GM23248 (cell line): ENCODE results near the gene SDR42E1. TPM values are rescaled to one million over a fixed set of nuclear protein-coding genes. Genes with fewer than 3 reads are reported as not detected.
"Not testable (repeated sequence)": the region's sequence is repeated elsewhere in the genome, so short reads cannot be mapped to it uniquely, and the experiment has no call there.

ENCODE experiments used
- DNase-seq: peaks from one replicate; pipeline ENCODE4 v3.0.0-alpha.2; 2015
- H2AFZ ChIP-seq: fragments of 200-600 bp; sonication (generic); 2 replicates; pipeline ENCODE4 v1.6.1; 2016; ENCODE audit warnings: antibody characterized with exemption
- H3F3A ChIP-seq: fragments of 200-600 bp; sonication (generic); 2 replicates; pipeline ENCODE4 v1.6.1; 2016; ENCODE audit warnings: mild to moderate bottlenecking, antibody characterized with exemption, mixed run types; ENCODE audit not compliant: insufficient read depth
- H3K27ac ChIP-seq: fragments of 200-600 bp; sonication (generic); 2 replicates; pipeline ENCODE4 v1.5.1; 2016; ENCODE audit warnings: mild to moderate bottlenecking
- H3K27me3 ChIP-seq: fragments of 200-600 bp; sonication (generic); replicated peaks from 2 replicates; pipeline ENCODE4 v1.6.1; 2016; ENCODE audit warnings: mild to moderate bottlenecking; ENCODE audit not compliant: insufficient read depth
- H3K36me3 ChIP-seq: fragments of 200-600 bp; sonication (generic); 2 replicates; pipeline ENCODE4 v1.6.1; 2016; ENCODE audit warnings: low read depth, mild to moderate bottlenecking
- H3K4me1 ChIP-seq: fragments of 200-600 bp; sonication (generic); 2 replicates; pipeline ENCODE4 v1.6.1; 2016; ENCODE audit warnings: mild to moderate bottlenecking; ENCODE audit not compliant: insufficient read depth
- H3K4me2 ChIP-seq: fragments of 200-600 bp; sonication (generic); one replicate; pipeline ENCODE4 v1.6.1; 2016; ENCODE audit warnings: mild to moderate bottlenecking; ENCODE audit not compliant: unreplicated experiment
- H3K4me3 ChIP-seq: fragments of 200-600 bp; sonication (generic); 2 replicates; pipeline ENCODE4 v1.5.1; 2016; ENCODE audit warnings: mild to moderate bottlenecking
- H3K79me2 ChIP-seq: fragments of 200-600 bp; sonication (generic); 2 replicates; pipeline ENCODE4 v1.6.1; 2016; ENCODE audit warnings: mild to moderate bottlenecking; ENCODE audit not compliant: insufficient read depth
- H3K9ac ChIP-seq: fragments of 200-600 bp; sonication (generic); 2 replicates; pipeline ENCODE4 v1.6.1; 2016; ENCODE audit warnings: mild to moderate bottlenecking
- H3K9me2 ChIP-seq: fragments of 200-600 bp; sonication (generic); 2 replicates; pipeline ENCODE4 v1.6.1; 2016; ENCODE audit warnings: mixed run types, mild to moderate bottlenecking, moderate library complexity; ENCODE audit not compliant: insufficient read depth
- H3K9me3 ChIP-seq: fragments of 200-600 bp; sonication (generic); one replicate; pipeline ENCODE4 v1.6.1; 2017; ENCODE audit warnings: low read depth
- H4K20me1 ChIP-seq: fragments of 200-600 bp; sonication (generic); 2 replicates; pipeline ENCODE4 v1.6.0; 2016; ENCODE audit not compliant: insufficient read depth
- EZH2 ChIP-seq: fragments of 200-600 bp; sonication (generic); IDR thresholded peaks from 2 replicates; pipeline ENCODE4 v1.6.1; 2018; ENCODE audit warnings: antibody characterized with exemption, mild to moderate bottlenecking; ENCODE audit not compliant: insufficient read depth, poor library complexity, severe bottlenecking
- EZH2phosphoT487 ChIP-seq: fragments of 200-600 bp; sonication (generic); IDR thresholded peaks from 2 replicates; pipeline ENCODE4 v1.6.1; 2018; ENCODE audit warnings: antibody characterized with exemption, moderate library complexity, mild to moderate bottlenecking, low read depth; ENCODE audit not compliant: insufficient read depth
- WGBS, 2 experiments: methylation state at CpG; one replicate each; pipeline ENCODE4 v1.1.6; 2015 to 2017; ENCODE audit warnings: low lambda C conversion rate in 2 of 2, low coverage in 1 of 2; ENCODE audit errors: missing lambda C conversion rate in 2 of 2; 5-methylcytosine and 5-hydroxymethylcytosine counted together
- in situ Hi-C: fragments of 300-500 bp; cut with MboI; formaldehyde crosslinking; loops from 2 replicates; pipeline ENCODE4 v1.15.0; 2020
- polyA plus RNA-seq: library from polyadenylated mRNA; unstranded; fragments of >200 nt; fragmentation: Nextera tagmentation; extraction: Ambion mirVana; gene quantifications from 2 replicates; pipeline ENCODE4 v1.2.1, GENCODE V29; 2016
- total RNA-seq: library from RNA; depleted of rRNA; stranded (reverse); fragments of >200 nt; shearing (Covaris generic); gene quantifications from 2 replicates; pipeline ENCODE4 v1.2.3, GENCODE V29; 2014

Gene SDR42E1
- total and polyA plus RNA-seq, 2 experiments from 2014 or later, result not detected

DNA sequence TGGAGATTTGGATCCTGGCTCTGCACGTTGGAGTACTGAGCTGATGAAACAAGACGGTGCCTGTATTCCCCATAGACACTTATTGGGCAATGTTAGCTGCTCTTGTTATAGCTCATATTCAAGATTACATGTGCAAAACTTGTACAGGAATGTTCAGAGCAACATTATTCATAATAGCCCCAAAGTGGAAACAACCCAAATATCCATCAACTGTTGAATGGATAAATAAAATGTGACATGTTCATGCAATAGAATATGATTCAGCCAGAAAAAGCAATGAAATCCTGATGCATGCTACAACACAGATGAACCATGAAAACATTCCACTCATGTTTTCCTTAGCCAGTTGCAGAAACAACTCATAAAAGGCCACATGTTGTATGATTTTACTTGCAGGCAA lies 5.7 kb upstream of the SDR42E1 start:
- WGBS, 2 experiments, result 0 to 2% methylated on average over 2 of the region's 2 CpGs
- Histone ChIP-seq H3K4me3 (no peak overlapping the region), H3K27me3 (peaks cover 3% of the 10 kb centered on the region; the same call in 1 of the 2 replicates), H3K4me2 (no peak overlapping the region), H3K9ac (no peak overlapping the region), H3K9me3 (no peaks in the 10 kb centered on the region), H3K79me2 (no peaks in the 10 kb centered on the region), H3F3A (peaks cover 17% of the 10 kb centered on the region), H3K27ac (peak overlapping the region; percentile 30), H2AFZ (no peak overlapping the region), H3K4me1 (peaks cover 8% of the 10 kb centered on the region; the same call in 1 of the 2 replicates), H3K9me2 (no peaks in the 10 kb centered on the region), H3K36me3 (no peaks in the 10 kb centered on the region), H4K20me1 (no peaks in the 10 kb centered on the region)
- in situ Hi-C loops, result no loop called here
- DNase-seq, result peak; percentile 73
- TF ChIP-seq EZH2phosphoT487 (no peak), EZH2 (no peak)

GRCh38 chr16:82016263-82016662 lies 5.0 kb upstream of the SDR42E1 start:
- H3F3A ChIP-seq, result peaks cover 17% of the 10 kb centered on the region
- TF ChIP-seq EZH2phosphoT487 (no peak), EZH2 (no peak)
- H3K4me2 ChIP-seq, result no peak overlapping the region
- no peaks in the 10 kb centered on the region for H3K9me2 ChIP-seq
- peak overlapping the region; percentile 4; the same call in 1 of the 2 replicates for H3K27ac ChIP-seq
- no peaks in the 10 kb centered on the region for H3K79me2 ChIP-seq
- peak; percentile 35 for DNase-seq
- peaks cover 8% of the 10 kb centered on the region; the same call in 1 of the 2 replicates for H3K4me1 ChIP-seq
- no peak overlapping the region for H2AFZ ChIP-seq
- no peaks in the 10 kb centered on the region for H4K20me1 ChIP-seq
- H3K9ac ChIP-seq, result no peak overlapping the region
- 58 to 60% methylated on average over 7 of the region's 7 CpGs for whole genome bisulfite sequencing, 2 experiments
- H3K9me3 ChIP-seq, result no peaks in the 10 kb centered on the region
- in situ Hi-C loops, result no loop called here
- no peak overlapping the region for H3K4me3 ChIP-seq
- no peaks in the 10 kb centered on the region for H3K36me3 ChIP-seq
- H3K27me3 ChIP-seq, result peaks cover 3% of the 10 kb centered on the region; the same call in 1 of the 2 replicates

GRCh38 chr16:82013139-82013538 lies 1.9 kb upstream of the SDR42E1 start:
- Histone ChIP-seq H3K4me2 (no peak overlapping the region), H3K9ac (no peak overlapping the region), H3K4me3 (no peak overlapping the region), H3F3A (peaks cover 17% of the 10 kb centered on the region), H3K9me2 (no peaks in the 10 kb centered on the region), H3K79me2 (no peaks in the 10 kb centered on the region), H3K27me3 (peaks cover 3% of the 10 kb centered on the region; the same call in 1 of the 2 replicates), H4K20me1 (no peaks in the 10 kb centered on the region), H3K9me3 (no peaks in the 10 kb centered on the region), H2AFZ (no peak overlapping the region), H3K27ac (no peak overlapping the region), H3K4me1 (peaks cover 8% of the 10 kb centered on the region; the same call in 1 of the 2 replicates), H3K36me3 (no peaks in the 10 kb centered on the region)
- no peak for DNase-seq
- in situ Hi-C loops, result no loop called here
- 46 to 47% methylated on average over 2 of the region's 2 CpGs for WGBS, 2 experiments
- TF ChIP-seq EZH2 (no peak), EZH2phosphoT487 (no peak)

DNA sequence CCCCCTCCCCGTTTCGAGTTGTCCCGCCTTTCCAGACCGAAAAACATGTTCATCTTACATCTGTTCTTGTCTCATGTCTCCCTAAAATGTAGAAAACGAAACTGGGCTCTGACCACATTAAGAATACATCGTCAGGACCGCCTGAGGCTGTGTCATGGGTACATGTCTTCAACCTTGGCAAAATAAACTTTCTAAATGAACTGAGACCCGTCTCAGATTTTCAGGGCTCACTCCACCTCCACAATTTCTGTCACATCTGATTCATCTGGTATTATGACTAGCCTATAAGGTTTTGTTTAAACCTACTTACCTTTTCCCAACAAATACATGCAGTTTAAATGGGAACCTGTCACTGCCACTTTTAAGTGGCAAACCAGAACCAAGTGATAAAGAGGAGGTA lies 621 bp downstream of the SDR42E1 start:
- in situ Hi-C loops, result no loop called here
- H3F3A ChIP-seq, result peaks cover under 1% of the 10 kb centered on the region; the same call in 1 of the 2 replicates
- H3K27ac ChIP-seq, result no peak overlapping the region
- H3K9me2 ChIP-seq, result no peaks in the 10 kb centered on the region
- no peaks in the 10 kb centered on the region for H3K9me3 ChIP-seq
- H3K9ac ChIP-seq, result no peak overlapping the region
- peaks cover 3% of the 10 kb centered on the region; the same call in 1 of the 2 replicates for H3K27me3 ChIP-seq
- no peak overlapping the region for H3K4me2 ChIP-seq
- no peaks in the 10 kb centered on the region for H3K79me2 ChIP-seq
- H3K36me3 ChIP-seq, result no peaks in the 10 kb centered on the region
- no peak for DNase-seq
- no peaks in the 10 kb centered on the region for H3K4me1 ChIP-seq
- no peaks in the 10 kb centered on the region for H4K20me1 ChIP-seq
- 50 to 53% methylated on average over 8 of the region's 8 CpGs for WGBS, 2 experiments
- H3K4me3 ChIP-seq, result no peak overlapping the region
- TF ChIP-seq EZH2phosphoT487, result no peak
- TF ChIP-seq EZH2, result no peak
- H2AFZ ChIP-seq, result no peak overlapping the region

GRCh38 chr16:82009789-82010188 lies 1.5 kb downstream of the SDR42E1 start:
- 45 to 48% methylated on average over 4 of the region's 4 CpGs for WGBS, 2 experiments
- H3K4me2 ChIP-seq, H3K4me1 ChIP-seq, H3K9me3 ChIP-seq, in situ Hi-C loops, H3K4me3 ChIP-seq, H3F3A ChIP-seq, H3K36me3 ChIP-seq, H3K27me3 ChIP-seq, H3K9me2 ChIP-seq, H3K9ac ChIP-seq, H4K20me1 ChIP-seq, H3K27ac ChIP-seq, DNase-seq, H2AFZ ChIP-seq, H3K79me2 ChIP-seq: not testable (repeated sequence)
